Measurements from ENCODE around the gene CCDC121.

DNA sequence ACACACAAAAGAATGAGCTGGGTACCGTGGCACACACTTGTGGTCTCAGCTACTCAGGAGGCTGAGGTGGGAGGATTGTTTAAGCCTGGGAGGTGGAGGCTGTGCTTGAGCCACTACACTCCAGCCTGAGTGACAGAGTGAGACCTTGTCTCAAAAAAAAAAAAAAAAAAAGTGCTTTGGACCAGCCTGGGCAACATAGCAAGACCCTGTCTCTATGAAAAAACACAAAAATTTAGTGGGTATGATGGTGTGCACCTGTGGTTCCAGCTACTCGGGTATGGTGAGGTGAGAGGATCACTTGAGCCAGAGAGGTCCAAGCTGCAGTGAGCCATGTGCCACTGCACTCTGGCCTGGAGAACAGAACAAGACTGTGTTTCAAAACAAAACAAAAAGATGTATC, 35.6 kb downstream of the CCDC121 start:
- TF ChIP-seq, protein P1, sequence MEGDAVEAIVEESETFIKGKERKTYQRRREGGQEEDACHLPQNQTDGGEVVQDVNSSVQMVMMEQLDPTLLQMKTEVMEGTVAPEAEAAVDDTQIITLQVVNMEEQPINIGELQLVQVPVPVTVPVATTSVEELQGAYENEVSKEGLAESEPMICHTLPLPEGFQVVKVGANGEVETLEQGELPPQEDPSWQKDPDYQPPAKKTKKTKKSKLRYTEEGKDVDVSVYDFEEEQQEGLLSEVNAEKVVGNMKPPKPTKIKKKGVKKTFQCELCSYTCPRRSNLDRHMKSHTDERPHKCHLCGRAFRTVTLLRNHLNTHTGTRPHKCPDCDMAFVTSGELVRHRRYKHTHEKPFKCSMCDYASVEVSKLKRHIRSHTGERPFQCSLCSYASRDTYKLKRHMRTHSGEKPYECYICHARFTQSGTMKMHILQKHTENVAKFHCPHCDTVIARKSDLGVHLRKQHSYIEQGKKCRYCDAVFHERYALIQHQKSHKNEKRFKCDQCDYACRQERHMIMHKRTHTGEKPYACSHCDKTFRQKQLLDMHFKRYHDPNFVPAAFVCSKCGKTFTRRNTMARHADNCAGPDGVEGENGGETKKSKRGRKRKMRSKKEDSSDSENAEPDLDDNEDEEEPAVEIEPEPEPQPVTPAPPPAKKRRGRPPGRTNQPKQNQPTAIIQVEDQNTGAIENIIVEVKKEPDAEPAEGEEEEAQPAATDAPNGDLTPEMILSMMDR (IDR thresholded peaks at IDR 0.05; ENCODE audit: poor library complexity, severe bottlenecking) = no peak
- TF ChIP-seq POLR2AphosphoS5 (IDR thresholded peaks at IDR 0.05) (no peak), EZH2 (IDR thresholded peaks at IDR 0.05; ENCODE audit: borderline replicate concordance, insufficient read depth, low read length, poor library complexity, severe bottlenecking) (no peak), TAF1 (IDR thresholded peaks at IDR 0.05; ENCODE audit: low read depth) (no peak)
- TF ChIP-seq, protein P2, sequence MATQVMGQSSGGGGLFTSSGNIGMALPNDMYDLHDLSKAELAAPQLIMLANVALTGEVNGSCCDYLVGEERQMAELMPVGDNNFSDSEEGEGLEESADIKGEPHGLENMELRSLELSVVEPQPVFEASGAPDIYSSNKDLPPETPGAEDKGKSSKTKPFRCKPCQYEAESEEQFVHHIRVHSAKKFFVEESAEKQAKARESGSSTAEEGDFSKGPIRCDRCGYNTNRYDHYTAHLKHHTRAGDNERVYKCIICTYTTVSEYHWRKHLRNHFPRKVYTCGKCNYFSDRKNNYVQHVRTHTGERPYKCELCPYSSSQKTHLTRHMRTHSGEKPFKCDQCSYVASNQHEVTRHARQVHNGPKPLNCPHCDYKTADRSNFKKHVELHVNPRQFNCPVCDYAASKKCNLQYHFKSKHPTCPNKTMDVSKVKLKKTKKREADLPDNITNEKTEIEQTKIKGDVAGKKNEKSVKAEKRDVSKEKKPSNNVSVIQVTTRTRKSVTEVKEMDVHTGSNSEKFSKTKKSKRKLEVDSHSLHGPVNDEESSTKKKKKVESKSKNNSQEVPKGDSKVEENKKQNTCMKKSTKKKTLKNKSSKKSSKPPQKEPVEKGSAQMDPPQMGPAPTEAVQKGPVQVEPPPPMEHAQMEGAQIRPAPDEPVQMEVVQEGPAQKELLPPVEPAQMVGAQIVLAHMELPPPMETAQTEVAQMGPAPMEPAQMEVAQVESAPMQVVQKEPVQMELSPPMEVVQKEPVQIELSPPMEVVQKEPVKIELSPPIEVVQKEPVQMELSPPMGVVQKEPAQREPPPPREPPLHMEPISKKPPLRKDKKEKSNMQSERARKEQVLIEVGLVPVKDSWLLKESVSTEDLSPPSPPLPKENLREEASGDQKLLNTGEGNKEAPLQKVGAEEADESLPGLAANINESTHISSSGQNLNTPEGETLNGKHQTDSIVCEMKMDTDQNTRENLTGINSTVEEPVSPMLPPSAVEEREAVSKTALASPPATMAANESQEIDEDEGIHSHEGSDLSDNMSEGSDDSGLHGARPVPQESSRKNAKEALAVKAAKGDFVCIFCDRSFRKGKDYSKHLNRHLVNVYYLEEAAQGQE (IDR thresholded peaks at IDR 0.05; ENCODE audit: borderline replicate concordance) = no peak
